Hepatocyte (in vitro differentiated cells): Measurements from ENCODE around the gene CALCB. TPM values are rescaled to one million over a fixed set of nuclear protein-coding genes. Genes with fewer than 3 reads are reported as not detected.

Source experiments
- DNase-seq: peaks from one replicate; pipeline ENCODE4 v3.0.0-alpha.2; 2016; ENCODE audit warnings: low spot score
- H2AFZ ChIP-seq: fragments of 200-600 bp; sonication (generic); 2 replicates; pipeline ENCODE4 v1.6.0; 2016; ENCODE audit warnings: antibody characterized with exemption, mild to moderate bottlenecking
- H3K27ac ChIP-seq: fragments of 200-600 bp; sonication (generic); 2 replicates; pipeline ENCODE4 v1.5.1; 2016; ENCODE audit warnings: mild to moderate bottlenecking
- H3K27me3 ChIP-seq: fragments of 200-600 bp; sonication (generic); 2 replicates; pipeline ENCODE4 v1.6.1; 2016
- H3K36me3 ChIP-seq: fragments of 200-600 bp; sonication (generic); replicated peaks from 2 replicates; pipeline ENCODE4 v1.5.1; 2016; ENCODE audit warnings: low read depth; ENCODE audit not compliant: insufficient read depth
- H3K4me1 ChIP-seq: fragments of 200-600 bp; sonication (generic); 2 replicates; pipeline ENCODE4 v1.5.1; 2016; ENCODE audit warnings: mild to moderate bottlenecking, moderate library complexity; ENCODE audit not compliant: insufficient read depth
- H3K4me2 ChIP-seq: fragments of 200-600 bp; sonication (generic); 2 replicates; pipeline ENCODE4 v1.6.0; 2016
- H3K4me3 ChIP-seq: fragments of 200-600 bp; sonication (generic); 2 replicates; pipeline ENCODE4 v1.5.1; 2016; ENCODE audit warnings: mild to moderate bottlenecking
- H3K79me2 ChIP-seq: fragments of 200-600 bp; sonication (generic); 2 replicates; pipeline ENCODE4 v1.6.0; 2017; ENCODE audit warnings: mild to moderate bottlenecking
- H3K9me2 ChIP-seq: fragments of 200-600 bp; sonication (generic); replicated peaks from 2 replicates; pipeline ENCODE4 v1.6.0; 2017; ENCODE audit warnings: mild to moderate bottlenecking; ENCODE audit not compliant: insufficient read depth
- H3K9me3 ChIP-seq: fragments of 200-600 bp; sonication (generic); 2 replicates; pipeline ENCODE4 v1.5.1; 2016; ENCODE audit warnings: low read depth, mild to moderate bottlenecking
- H4K20me1 ChIP-seq: fragments of 200-600 bp; sonication (generic); 2 replicates; pipeline ENCODE4 v1.6.0; 2016; ENCODE audit warnings: mild to moderate bottlenecking; ENCODE audit not compliant: insufficient read depth, poor library complexity, severe bottlenecking
- EZH2 ChIP-seq: fragments of 200-600 bp; sonication (generic); IDR thresholded peaks from 2 replicates; pipeline ENCODE4 v1.6.1; 2016; ENCODE audit warnings: antibody characterized with exemption, mild to moderate bottlenecking, borderline replicate concordance
- EZH2phosphoT487 ChIP-seq: fragments of 200-600 bp; sonication (generic); IDR thresholded peaks from one replicate; pipeline ENCODE4 v1.6.1; 2018; ENCODE audit warnings: antibody characterized with exemption, mild to moderate bottlenecking, low read depth, moderate library complexity; ENCODE audit not compliant: unreplicated experiment, severe bottlenecking
- WGBS: methylation state at CpG from one replicate; pipeline ENCODE4 v1.1.6; 2016; ENCODE audit warnings: low lambda C conversion rate; ENCODE audit errors: missing lambda C conversion rate; 5-methylcytosine and 5-hydroxymethylcytosine counted together
- polyA plus RNA-seq: library from polyadenylated mRNA; unstranded; fragments of >200 nt; fragmentation: Nextera tagmentation; extraction: Ambion mirVana; gene quantifications from 2 replicates; pipeline ENCODE4 v1.2.1, GENCODE V29; 2016
- total RNA-seq: library from RNA; depleted of rRNA; stranded (reverse); fragments of >200 nt; gene quantifications from 2 replicates; pipeline ENCODE4 v1.2.3, GENCODE V29; 2014
- TF ChIP-seq, protein P1 (sequence below): fragments of 200-600 bp; sonication (generic); IDR thresholded peaks from 2 replicates; pipeline ENCODE4 v1.5.1; 2016; ENCODE audit warnings: antibody characterized with exemption, mild to moderate bottlenecking; ENCODE audit not compliant: poor library complexity

CALCB gene
- total and polyA plus RNA-seq, 2 experiments from 2014 or later: 0.13 to 0.50 TPM

DNA sequence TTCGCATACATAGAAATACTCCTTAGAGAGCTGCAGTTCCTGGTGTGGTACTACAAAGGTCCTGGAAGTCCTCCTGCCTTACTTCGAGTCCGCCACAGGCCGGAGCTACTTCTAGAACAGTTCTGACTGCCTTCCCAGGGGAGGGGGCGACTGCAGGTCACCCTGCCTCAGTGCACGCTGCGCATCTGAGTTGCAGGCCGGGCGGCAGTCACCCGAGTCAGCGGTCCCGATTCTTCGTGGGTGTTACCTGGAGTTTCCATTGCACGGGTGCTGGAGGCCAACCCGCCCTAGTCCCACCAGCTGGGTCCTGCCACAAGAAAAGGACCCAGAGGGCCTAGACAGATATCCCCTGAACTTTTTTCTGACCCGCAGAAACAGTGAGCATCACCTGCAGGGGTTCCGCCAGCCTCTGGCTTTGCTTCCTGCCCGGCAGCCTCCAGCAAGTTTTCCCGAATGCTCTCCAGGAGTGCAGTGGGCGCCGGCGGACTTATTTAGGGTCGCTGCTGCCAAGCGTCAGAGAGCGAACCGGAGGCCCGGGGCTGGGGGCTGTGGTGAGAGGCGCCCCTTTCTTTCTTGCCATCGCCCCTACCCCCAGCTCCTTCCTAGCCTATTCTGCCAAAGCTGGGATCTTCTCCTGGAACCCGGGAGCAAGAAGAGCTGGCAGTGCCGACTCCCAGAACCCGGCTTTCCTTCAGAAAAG, 1.7 kb upstream of the CALCB start:
- Histone ChIP-seq H3K27me3 (peaks cover 17% of the 10 kb centered on the region), H3K9me3 (no peaks in the 10 kb centered on the region), H2AFZ (no peak overlapping the region), H3K4me2 (no peak overlapping the region), H3K9me2 (no peaks in the 10 kb centered on the region), H3K4me1 (peaks cover 17% of the 10 kb centered on the region), H3K27ac (no peak overlapping the region), H4K20me1 (no peaks in the 10 kb centered on the region), H3K4me3 (no peak overlapping the region), H3K36me3 (no peaks in the 10 kb centered on the region), H3K79me2 (no peaks in the 10 kb centered on the region)
- 94% methylated on average over 31 of the region's 32 CpGs for WGBS
- DNase-seq: no peak
- TF ChIP-seq EZH2phosphoT487: no peak
- TF ChIP-seq, protein P1, sequence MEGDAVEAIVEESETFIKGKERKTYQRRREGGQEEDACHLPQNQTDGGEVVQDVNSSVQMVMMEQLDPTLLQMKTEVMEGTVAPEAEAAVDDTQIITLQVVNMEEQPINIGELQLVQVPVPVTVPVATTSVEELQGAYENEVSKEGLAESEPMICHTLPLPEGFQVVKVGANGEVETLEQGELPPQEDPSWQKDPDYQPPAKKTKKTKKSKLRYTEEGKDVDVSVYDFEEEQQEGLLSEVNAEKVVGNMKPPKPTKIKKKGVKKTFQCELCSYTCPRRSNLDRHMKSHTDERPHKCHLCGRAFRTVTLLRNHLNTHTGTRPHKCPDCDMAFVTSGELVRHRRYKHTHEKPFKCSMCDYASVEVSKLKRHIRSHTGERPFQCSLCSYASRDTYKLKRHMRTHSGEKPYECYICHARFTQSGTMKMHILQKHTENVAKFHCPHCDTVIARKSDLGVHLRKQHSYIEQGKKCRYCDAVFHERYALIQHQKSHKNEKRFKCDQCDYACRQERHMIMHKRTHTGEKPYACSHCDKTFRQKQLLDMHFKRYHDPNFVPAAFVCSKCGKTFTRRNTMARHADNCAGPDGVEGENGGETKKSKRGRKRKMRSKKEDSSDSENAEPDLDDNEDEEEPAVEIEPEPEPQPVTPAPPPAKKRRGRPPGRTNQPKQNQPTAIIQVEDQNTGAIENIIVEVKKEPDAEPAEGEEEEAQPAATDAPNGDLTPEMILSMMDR: no peak
- no peak for TF ChIP-seq EZH2

DNA sequence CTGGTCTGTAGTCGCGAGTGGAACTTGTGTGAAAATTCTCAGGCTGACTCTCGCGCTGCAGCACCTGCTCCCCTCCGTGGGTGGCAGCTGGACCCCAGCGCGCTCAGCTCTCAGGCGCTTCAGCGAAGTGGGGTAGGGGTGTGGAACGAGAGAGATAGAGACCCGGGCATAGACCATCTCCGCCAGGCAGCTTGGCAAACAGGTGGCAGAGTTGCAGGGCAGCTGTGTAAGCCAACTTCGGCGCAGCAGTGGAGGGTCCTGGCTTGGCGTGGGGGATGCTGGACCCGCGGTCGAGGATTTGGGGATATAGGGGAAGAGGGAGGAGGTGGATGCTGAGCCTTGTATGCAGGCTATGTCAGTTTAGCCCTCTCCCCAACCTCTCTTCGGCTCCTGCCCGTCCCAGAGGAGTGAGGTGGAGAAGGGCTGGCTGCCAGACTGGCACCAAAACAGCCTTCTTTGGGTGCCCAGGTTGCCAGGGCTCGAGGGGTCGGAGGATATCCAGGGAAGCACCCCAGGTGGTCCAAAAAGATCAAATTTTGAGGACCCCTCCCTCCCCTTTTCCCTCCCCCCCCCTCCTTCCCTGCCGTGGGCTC, 746 bp upstream of the CALCB start:
- Histone ChIP-seq H3K27ac (no peak overlapping the region), H3K9me2 (no peaks in the 10 kb centered on the region), H3K4me3 (no peak overlapping the region), H3K27me3 (peaks cover 20% of the 10 kb centered on the region), H3K9me3 (no peaks in the 10 kb centered on the region), H3K79me2 (no peaks in the 10 kb centered on the region), H3K4me2 (peak overlapping the region; percentile 99), H3K4me1 (peaks cover 17% of the 10 kb centered on the region), H3K36me3 (no peaks in the 10 kb centered on the region), H4K20me1 (no peaks in the 10 kb centered on the region), H2AFZ (no peak overlapping the region)
- WGBS: 90% methylated on average over 19 of the region's 23 CpGs
- TF ChIP-seq EZH2 (no peak), EZH2phosphoT487 (no peak)
- TF ChIP-seq, protein P1: no peak
- DNase-seq: no peak

GRCh38 chr11:15074206-15075161, 1.1 kb downstream of the CALCB start:
- H3K27me3 ChIP-seq: peaks cover 23% of the 10 kb centered on the region
- WGBS: 8% methylated on average over 33 of the region's 33 CpGs
- no peak overlapping the region for H3K27ac ChIP-seq
- H2AFZ ChIP-seq: peak overlapping the region; percentile 67
- TF ChIP-seq EZH2: no peak
- TF ChIP-seq, protein P1: peak; percentile 76
- H3K9me2 ChIP-seq: no peaks in the 10 kb centered on the region
- H3K9me3 ChIP-seq: no peaks in the 10 kb centered on the region
- peak overlapping the region; percentile 99 for H3K4me2 ChIP-seq
- no peaks in the 10 kb centered on the region for H3K79me2 ChIP-seq
- peak overlapping the region; percentile 61 for H3K4me3 ChIP-seq
- H3K36me3 ChIP-seq: no peaks in the 10 kb centered on the region
- DNase-seq: peak; percentile 92
- H4K20me1 ChIP-seq: no peaks in the 10 kb centered on the region
- H3K4me1 ChIP-seq: peaks cover 17% of the 10 kb centered on the region
